Endothelial cell (in vitro differentiated cells): ENCODE data around the gene HNRNPA2B1. TPM values are rescaled to one million over a fixed set of nuclear protein-coding genes. Genes with fewer than 3 reads are reported as not detected.
"Not testable (repeated sequence)": the region's sequence is repeated elsewhere in the genome, so short reads cannot be mapped to it uniquely, and the experiment has no call there.

Experiments used
- DNase-seq: peaks from one replicate; pipeline ENCODE4 v3.0.0; 2021; ENCODE audit warnings: low spot score
- H3K27ac Mint-ChIP-seq: one replicate; pipeline ENCODE4 v1.8.0; 2021; ENCODE audit warnings: mixed read lengths, inconsistent platforms; ENCODE audit not compliant: unreplicated experiment
- H3K27me3 Mint-ChIP-seq: one replicate; pipeline ENCODE4 v1.8.0; 2021; ENCODE audit warnings: mild to moderate bottlenecking, moderate library complexity, mixed read lengths, inconsistent platforms; ENCODE audit not compliant: unreplicated experiment
- H3K36me3 Mint-ChIP-seq: one replicate; pipeline ENCODE4 v1.8.0; 2021; ENCODE audit warnings: mild to moderate bottlenecking, low read depth, mixed read lengths, inconsistent platforms; ENCODE audit not compliant: unreplicated experiment
- H3K4me1 Mint-ChIP-seq: one replicate; pipeline ENCODE4 v1.8.0; 2021; ENCODE audit warnings: mild to moderate bottlenecking, mixed read lengths, inconsistent platforms; ENCODE audit not compliant: unreplicated experiment
- H3K4me3 Mint-ChIP-seq: one replicate; pipeline ENCODE4 v1.8.0; 2021; ENCODE audit warnings: mild to moderate bottlenecking, mixed read lengths, inconsistent platforms; ENCODE audit not compliant: unreplicated experiment
- H3K9me3 Mint-ChIP-seq: one replicate; pipeline ENCODE4 v1.8.0; 2021; ENCODE audit warnings: mixed read lengths, inconsistent platforms; ENCODE audit not compliant: unreplicated experiment
- CTCF ChIP-seq: fragments of 200-600 bp; sonication (generic); IDR thresholded peaks from one replicate; pipeline ENCODE4 v1.5.0; 2021; ENCODE audit warnings: antibody characterized with exemption; ENCODE audit not compliant: unreplicated experiment
- total RNA-seq: library from RNA; stranded (reverse); fragmentation: NEBNext Ultra II Directional; extraction: Animal tissue kit (Norgen Biotek cat#: 25700); gene quantifications from one replicate; pipeline ENCODE4 v1.2.1, GENCODE V29; 2021; ENCODE audit not compliant: unreplicated experiment

The HNRNPA2B1 gene
- total RNA-seq, 1 donor from 2014 or later, result 623 TPM

DNA sequence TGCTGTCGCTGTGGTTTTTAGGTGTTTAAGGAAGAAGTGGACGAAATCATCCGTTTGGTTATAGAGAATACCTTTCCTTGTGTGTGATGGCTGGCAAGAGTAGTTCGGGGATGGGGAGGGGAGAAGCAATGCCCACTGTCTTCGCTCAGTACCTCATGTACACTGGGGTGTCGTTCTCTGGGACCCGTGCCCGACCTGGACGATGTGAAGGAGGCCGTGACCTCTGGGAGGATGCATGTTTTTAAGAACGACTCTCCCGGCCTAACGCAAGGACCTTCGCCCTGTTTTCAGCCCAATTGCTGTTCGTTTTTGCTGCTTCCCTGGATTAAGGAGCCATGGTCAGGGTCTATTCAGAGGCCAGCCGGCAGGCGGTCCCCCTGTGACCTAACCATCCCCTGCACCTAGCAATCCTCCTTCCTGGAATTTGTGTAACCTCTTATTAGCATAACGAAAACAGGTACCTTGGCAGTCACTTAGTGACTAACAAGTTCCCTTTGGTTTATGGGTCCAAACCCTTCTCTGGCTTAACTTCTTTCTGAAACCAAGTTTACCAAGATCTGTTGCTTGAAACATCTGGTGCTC, 47.2 kb downstream of the HNRNPA2B1 start:
- Mint-ChIP-seq H3K36me3 (peaks cover 9% of the 10 kb centered on the region), H3K27ac (no peak overlapping the region), H3K27me3 (peaks cover 17% of the 10 kb centered on the region), H3K4me1 (peaks cover 36% of the 10 kb centered on the region), H3K9me3 (peaks cover 8% of the 10 kb centered on the region), H3K4me3 (peak overlapping the region; percentile 82)
- no peak for DNase-seq
- TF ChIP-seq CTCF, result no peak

DNA sequence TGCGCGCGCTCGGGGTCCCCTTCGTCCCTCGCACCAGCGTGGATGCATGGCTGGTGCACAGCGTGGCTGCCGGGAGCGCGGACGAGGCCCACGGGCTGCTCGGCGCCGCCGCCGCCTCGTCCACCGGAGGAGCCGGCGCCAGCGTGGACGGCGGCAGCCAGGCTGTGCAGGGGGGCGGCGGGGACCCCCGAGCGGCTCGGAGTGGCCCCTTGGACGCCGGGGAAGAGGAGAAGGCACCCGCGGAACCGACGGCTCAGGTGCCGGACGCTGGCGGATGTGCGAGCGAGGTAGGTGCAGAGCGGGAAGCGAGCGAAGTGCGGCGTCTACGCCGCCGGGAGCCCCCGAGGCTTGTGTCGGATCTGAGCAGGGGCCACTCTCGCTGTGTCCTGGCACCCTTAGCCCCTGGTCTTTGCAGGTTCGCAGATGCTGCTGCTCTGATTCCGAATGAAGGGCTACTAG, 47.7 kb downstream of the HNRNPA2B1 start:
- not testable (repeated sequence) for H3K27ac Mint-ChIP-seq, H3K36me3 Mint-ChIP-seq, DNase-seq, H3K9me3 Mint-ChIP-seq
- Mint-ChIP-seq H3K4me3 (peak overlapping the region; percentile 82), H3K4me1 (peaks cover 36% of the 10 kb centered on the region), H3K27me3 (peaks cover 17% of the 10 kb centered on the region)

GRCh38 chr7:26151953-26152781, 48.4 kb downstream of the HNRNPA2B1 start, which contains the start of gene NFE2L3:
Gene NFE2L3, plus strand, starts transcription at chr7:26152198. Its CDS starts 301 bp downstream, at chr7:26152499.
- Mint-ChIP-seq H3K36me3 (peaks cover 9% of the 10 kb centered on the region), H3K27ac (peak within 1 kb of the TSS; percentile 64), H3K27me3 (peaks cover 19% of the 10 kb centered on the region), H3K4me1 (peaks cover 33% of the 10 kb centered on the region), H3K4me3 (peak within 1 kb of the TSS; percentile 89), H3K9me3 (peaks cover 8% of the 10 kb centered on the region)
- DNase-seq, result peak; percentile 68
- no peak for TF ChIP-seq CTCF

GRCh38 chr7:26151650-26151952, 48.9 kb downstream of the HNRNPA2B1 start:
- Mint-ChIP-seq H3K4me3 (peak overlapping the region; percentile 89), H3K27me3 (peaks cover 19% of the 10 kb centered on the region), H3K9me3 (peaks cover 8% of the 10 kb centered on the region), H3K27ac (peak overlapping the region; percentile 64), H3K4me1 (peaks cover 33% of the 10 kb centered on the region), H3K36me3 (peaks cover 9% of the 10 kb centered on the region)
- TF ChIP-seq CTCF, result no peak
- no peak for DNase-seq

- TF ChIP-seq CTCF, result no peak
- Mint-ChIP-seq H3K36me3 (peaks cover 10% of the 10 kb centered on the region), H3K27ac (peak overlapping the region; percentile 20), H3K4me3 (peak overlapping the region; percentile 89), H3K4me1 (peaks cover 33% of the 10 kb centered on the region), H3K27me3 (peaks cover 19% of the 10 kb centered on the region), H3K9me3 (peaks cover 8% of the 10 kb centered on the region)
- no peak for DNase-seq
Measured at GRCh38 chr7:26151096-26151495, 49.5 kb downstream of the HNRNPA2B1 start.
